GM19193 (cell line): ENCODE results near the gene KCNK4.

Experiments used
- POLR2A ChIP-seq: IDR thresholded peaks from 4 replicates; pipeline ENCODE4 v1.6.1; 2011; ENCODE audit not compliant: insufficient read depth, insufficient read length; ENCODE audit errors: extremely low read depth

The KCNK4 gene

GRCh38 chr11:64347193-64347867 lies 56.2 kb downstream of the KCNK4 start:
- no peak for TF ChIP-seq POLR2A

DNA sequence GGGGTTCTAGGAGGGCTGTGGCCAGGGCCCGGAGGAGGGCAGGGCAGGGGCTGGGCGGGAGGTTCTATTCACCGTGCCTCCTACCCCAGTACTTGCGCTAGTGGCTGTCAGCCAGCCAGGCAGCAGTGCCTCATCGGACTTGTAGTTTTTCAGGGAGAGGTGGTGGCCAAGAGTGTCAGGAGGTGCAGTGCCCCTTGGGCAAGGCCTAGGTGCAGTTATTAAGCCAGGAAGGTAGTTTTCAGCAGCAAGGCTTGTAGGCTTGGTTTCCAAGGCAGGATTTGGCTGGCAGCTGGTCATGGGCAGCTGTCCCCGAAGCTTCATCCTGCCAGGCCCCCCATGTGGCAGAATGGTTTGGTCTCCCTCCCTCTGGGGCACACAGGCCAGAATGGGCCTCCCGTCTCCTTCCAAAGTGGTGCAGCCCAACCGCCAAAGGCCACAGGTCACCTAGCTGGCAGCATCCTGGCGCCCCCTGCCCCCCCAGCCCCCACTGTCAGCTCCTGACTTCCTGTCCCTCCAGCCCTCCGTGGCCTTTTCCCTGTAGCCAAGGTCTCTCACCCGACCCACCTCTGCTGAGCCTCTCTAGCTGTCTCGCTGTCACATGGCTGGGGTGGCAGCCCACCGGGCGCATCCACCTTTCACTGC lies 57.4 kb downstream of the KCNK4 start:
- TF ChIP-seq POLR2A: no peak

DNA sequence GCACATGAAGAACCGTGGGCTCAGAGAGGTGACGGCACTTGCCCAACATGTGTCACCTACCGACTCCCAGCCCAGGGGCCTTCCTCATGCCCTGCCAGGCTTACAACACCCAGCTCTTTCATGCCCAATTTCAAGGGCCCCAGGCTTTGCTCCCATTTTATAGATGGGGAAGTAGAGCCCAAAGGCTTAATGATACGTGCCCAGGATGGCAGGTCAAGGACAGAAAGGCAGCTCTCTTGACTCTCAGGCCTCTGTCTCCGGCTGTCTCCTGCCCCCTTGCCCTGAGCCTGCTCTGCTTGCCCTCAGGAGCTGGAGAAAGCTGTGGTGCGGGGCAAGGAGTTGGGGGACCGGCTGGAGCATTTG lies 57.9 kb downstream of the KCNK4 start:
- no peak for TF ChIP-seq POLR2A

DNA sequence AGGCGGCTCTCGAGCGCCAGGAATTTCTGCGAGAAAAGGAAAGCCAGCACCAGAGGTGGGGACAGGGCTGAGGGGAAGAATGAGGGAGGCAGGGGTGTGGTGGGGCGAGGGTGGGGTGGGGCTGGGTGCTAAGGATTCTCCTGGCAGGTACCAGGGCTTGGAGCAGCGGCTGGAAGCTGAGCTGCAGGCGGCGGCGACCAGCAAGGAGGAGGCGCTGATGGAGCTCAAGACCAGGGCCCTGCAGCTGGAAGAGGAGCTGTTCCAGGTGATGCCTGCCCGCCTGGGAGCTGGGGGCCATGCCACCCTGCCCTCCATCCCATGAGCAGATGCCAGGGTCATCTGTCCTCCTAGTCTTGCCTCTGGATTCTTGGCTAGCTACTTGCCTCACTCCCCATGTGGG lies 58.3 kb downstream of the KCNK4 start:
- TF ChIP-seq POLR2A: no peak
